ELR (cell line): ENCODE measurements around the gene C1S.
"Not testable (repeated sequence)": the region's sequence is repeated elsewhere in the genome, so short reads cannot be mapped to it uniquely, and the experiment has no call there.

Source experiments
- DNase-seq: peaks from one replicate; pipeline ENCODE4 v3.0.0-alpha.2; 2015; ENCODE audit warnings: low read depth

The C1S gene

GRCh38 chr12:7046383-7047105, 14.0 kb upstream of the C1S start:
- DNase-seq: no peak

- no peak for DNase-seq
Observed at GRCh38 chr12:7047306-7047705, 13.2 kb upstream of the C1S start.

GRCh38 chr12:7049445-7049951, 11.0 kb upstream of the C1S start:
- not testable (repeated sequence) for DNase-seq

- not testable (repeated sequence) for DNase-seq
Observed at GRCh38 chr12:7049973-7050372, 10.5 kb upstream of the C1S start.

GRCh38 chr12:7054925-7055324, 5.6 kb upstream of the C1S start:
- DNase-seq: no peak

- DNase-seq: not testable (repeated sequence)
Observed at GRCh38 chr12:7055736-7056135, 4.8 kb upstream of the C1S start.

GRCh38 chr12:7058163-7058845, 2.2 kb upstream of the C1S start:
- DNase-seq: no peak

- no peak for DNase-seq
Observed at GRCh38 chr12:7058850-7059395, 1.6 kb upstream of the C1S start.

GRCh38 chr12:7059780-7060179, 738 bp upstream of the C1S start:
- DNase-seq: no peak

- DNase-seq: no peak
Observed at GRCh38 chr12:7061138-7061537, 620 bp downstream of the C1S start.

- DNase-seq: no peak
Observed at GRCh38 chr12:7061596-7061995, 1.1 kb downstream of the C1S start.

GRCh38 chr12:7064516-7064915, 4.0 kb downstream of the C1S start:
- DNase-seq: no peak

- DNase-seq: no peak
Observed at GRCh38 chr12:7065073-7065623, 4.6 kb downstream of the C1S start.

GRCh38 chr12:7066596-7066995, 6.1 kb downstream of the C1S start:
- DNase-seq: no peak

GRCh38 chr12:7067096-7067495, 6.6 kb downstream of the C1S start:
- DNase-seq: no peak

- DNase-seq: no peak
Observed at GRCh38 chr12:7068240-7068993, 7.9 kb downstream of the C1S start.

- no peak for DNase-seq
Observed at GRCh38 chr12:7068994-7069346, 8.5 kb downstream of the C1S start.

GRCh38 chr12:7069386-7069785, 8.9 kb downstream of the C1S start:
- no peak for DNase-seq

- DNase-seq: no peak
Observed at GRCh38 chr12:7072035-7072434, 11.5 kb downstream of the C1S start.

- no peak for DNase-seq
Observed at GRCh38 chr12:7072554-7072953, 12.0 kb downstream of the C1S start.

- DNase-seq: no peak
Observed at GRCh38 chr12:7073946-7074345, 13.4 kb downstream of the C1S start.

GRCh38 chr12:7075518-7075917, 15.0 kb downstream of the C1S start:
- no peak for DNase-seq
